ENCODE measurements around the gene SLTM.
"Not testable (repeated sequence)": the region's sequence is repeated elsewhere in the genome, so short reads cannot be mapped to it uniquely, and the experiment has no call there.

SLTM gene

DNA sequence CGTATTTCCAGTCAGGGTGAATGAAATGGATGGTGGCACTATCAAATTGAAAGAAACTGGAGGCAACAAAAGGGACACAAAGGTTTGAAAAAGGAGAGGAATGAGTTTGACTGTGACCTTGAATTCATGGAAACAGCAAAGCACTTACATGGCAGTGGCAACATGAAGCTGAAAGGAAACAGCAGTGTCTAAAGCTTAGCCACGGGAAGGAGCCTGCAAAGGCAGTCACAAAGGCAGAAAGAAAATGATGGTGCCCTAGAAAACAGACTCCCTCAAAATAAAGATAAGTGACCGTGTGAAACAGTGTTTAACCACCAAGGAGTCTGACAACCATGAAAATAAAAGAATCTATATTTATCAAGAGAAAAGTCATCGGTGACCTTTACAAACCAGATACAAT, 51.2 kb downstream of the SLTM start:
- Histone ChIP-seq H3K4me3 (no peak overlapping the region), H3K27ac (no peak overlapping the region)

DNA sequence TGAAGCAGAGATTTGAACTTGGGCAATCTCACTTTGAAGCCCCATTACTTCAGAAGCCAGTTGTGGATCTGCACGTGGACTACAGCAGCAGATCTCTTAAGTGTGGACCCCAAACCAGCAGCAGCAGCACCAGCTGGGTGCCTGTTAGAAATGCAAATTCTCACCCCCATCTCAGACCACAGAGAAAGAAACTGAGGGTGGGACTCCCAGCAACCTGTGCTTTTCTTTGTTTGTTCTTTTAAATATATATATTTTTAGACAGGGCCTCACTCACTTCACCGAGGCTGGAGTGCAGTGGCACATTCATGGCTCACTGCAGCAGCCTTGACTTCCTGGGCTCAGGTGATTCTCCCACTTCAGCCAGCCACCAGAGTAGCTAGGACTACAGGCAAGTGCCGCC, 53.2 kb downstream of the SLTM start:
- no peak overlapping the region for H3K4me3 ChIP-seq
- H3K27ac ChIP-seq = no peak overlapping the region

DNA sequence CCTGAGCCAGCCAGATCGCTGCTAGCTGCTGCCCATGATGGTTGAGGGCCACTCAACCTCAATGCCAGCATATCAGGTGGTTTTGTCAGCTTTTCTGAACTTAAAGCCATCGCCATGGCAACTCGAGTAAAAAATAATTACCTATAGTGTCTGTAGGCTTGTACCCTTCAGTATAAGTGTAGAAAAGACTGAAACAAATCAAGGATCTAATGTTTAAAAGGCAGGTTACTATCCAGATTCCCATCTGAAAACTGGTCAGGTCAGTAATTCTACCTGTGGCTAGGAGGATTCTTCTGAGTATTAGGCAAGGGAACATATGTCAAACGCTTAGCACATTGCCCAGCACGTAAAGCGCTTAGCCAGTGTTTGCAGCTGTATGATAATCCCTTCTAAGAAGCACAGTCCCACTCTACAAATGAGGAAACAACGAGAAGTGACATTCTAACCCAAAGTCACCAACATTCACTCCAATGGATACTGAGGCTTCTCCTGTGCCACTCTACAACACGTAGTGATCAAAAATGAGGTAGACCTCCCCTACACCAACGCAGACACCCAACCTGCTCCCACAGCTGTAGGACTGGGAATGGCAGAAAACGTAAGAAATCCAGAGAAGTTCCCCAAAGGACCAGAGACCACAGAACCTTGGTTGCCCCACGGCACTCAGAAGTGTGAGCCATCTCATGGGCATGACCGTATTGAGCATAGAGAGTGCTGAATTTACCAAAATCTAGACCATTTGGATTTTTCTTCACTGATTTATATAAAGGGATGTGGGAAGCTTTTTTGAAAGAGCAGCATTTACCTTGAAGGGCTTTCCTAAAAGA, 55.3 kb downstream of the SLTM start:
- peak overlapping the region in 5 of 21 experiments; percentile 2 to 43 (median 22) for H3K27ac ChIP-seq
- H3K4me3 ChIP-seq = no peak overlapping the region

DNA sequence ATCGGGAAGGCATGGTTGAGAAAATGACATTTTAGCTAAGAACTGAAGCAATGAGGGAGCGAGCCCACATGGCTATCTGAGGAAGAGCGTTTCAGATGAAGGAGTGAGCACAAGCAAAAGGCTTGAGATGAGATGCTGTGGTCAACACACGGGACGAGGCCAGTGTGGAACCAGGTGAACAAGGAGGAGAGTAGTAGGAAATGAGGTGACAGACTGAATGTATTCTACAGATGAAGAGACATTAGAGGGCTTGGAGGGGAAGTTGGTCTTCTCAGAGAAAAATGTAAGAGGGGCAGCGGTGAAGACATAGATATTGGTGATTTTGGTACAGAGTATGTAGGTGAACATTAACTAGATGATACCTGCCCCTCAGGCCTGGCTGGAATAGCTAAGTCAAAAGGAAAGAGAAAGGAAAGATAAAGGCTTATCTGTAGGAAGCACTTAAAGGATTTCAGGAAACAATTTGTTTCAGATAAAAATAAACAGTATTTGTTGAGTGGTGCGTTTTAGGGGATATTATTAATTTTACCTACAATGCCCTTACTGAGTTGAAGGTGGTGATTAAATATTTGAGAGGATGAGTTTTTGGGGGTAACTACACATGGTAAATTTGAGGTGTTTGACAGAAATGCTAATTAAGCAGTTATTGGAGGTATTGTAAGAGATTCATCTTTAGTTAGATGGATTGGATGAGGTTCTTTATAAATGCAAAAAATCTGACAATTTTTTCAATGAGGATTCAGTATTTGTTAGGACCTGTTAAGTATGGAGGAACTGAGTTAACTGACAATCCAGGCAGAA, 57.0 kb downstream of the SLTM start:
- Histone ChIP-seq H3K27ac (peak overlapping the region in 2 of 21 experiments; percentile 6 to 7), H3K4me3 (no peak overlapping the region)

DNA sequence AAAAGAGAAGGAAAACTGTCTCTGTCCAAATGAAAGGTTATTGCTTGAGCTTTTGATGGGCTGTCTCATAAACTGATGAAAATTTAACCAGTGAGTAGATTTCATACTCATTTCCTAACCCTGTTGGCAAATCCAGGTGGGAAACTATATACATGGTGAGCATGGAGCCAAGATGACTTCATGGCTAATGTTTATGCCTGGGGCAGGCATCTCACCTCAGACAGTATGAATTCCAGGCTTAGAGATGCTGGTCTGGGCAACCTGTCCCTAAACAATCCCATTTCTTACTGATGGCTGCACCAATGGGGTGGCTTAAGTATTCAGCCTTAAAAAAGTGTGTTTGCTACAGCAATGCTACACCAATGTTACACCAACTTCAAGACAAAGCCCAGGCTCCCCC, 58.1 kb downstream of the SLTM start:
- Histone ChIP-seq H3K27ac (no peak overlapping the region), H3K4me3 (no peak overlapping the region)

DNA sequence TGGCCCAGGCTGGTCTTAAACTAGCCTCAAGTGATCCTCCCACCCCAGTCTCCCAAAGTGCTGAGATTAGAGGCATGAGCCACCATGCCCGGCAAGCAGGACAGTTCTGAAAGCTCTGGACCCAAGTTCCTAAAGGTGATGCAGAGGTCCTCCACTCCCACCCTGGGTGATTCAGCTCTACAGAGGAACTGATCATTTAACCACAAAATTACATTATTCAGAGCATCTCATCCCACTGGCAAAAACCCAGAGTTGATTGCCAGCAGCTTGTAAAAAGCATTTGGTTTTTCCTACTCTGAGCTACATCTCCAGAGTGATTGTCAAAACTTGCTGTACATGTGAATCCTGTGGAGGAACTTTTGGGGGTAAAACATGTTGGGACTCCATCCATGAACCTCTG, 60.2 kb downstream of the SLTM start:
- Histone ChIP-seq H3K27ac (no peak overlapping the region), H3K4me3 (no peak overlapping the region)

DNA sequence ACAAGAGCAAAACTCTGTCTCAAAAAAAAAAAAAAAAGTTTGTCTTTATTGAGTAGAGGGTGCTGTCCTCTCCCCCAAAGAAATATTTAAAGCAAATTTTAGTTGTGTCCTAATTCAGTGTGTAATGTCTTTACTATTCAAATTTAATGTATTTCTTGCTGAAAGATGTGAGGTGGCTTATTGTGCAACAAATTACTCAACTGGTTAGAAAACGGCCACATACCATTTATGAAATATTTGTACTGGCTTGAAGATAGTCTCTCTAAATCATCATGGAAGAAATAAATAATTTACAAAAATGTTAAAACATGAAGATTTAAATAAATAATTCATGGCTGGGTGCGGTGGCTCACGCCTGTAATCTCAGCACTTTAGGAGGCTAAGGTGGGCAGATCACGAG, 63.0 kb downstream of the SLTM start:
- H3K27ac ChIP-seq = no peak overlapping the region
- no peak overlapping the region for H3K4me3 ChIP-seq

DNA sequence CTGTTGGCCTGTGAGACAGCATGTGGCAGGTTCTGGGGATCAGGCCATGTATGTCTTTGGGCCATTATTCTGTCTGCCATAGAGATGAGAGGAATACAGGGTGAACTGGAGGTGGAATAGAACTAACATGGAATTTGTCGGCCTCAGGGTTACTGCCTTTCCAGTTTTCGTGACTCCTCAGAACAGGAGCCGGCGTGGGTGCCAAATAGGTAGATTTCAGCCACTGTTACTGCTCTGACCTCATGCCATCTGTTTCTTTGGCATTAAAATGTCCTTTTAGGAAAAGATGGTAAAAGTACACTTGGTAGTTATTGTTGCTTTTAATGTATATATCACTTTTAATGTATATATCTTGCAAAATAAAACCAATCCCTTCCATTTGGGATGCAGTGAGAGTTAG, 65.6 kb downstream of the SLTM start:
- no peak overlapping the region for H3K4me3 ChIP-seq
- H3K27ac ChIP-seq = no peak overlapping the region

DNA sequence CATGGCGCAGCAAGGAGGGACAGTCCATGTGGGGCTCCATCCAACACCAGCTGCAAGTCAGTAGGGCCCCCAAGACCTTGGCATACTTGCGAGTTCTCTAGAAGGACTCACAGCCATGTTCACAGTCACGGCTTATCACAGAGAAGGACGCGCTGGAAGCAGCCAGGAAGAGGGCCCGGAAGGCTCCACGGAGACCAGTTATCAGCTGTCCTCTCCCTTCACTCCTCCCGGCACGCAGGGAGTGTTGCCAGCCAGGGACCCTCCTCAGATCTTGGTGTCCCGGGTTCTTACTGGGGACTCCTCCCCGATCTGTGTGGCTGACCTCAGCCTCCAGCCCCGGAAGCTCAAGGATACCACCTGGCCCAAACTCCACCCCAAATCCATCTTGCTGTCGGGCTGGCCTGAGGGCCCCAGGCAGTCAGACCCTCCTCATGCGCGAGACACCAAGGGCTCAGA, 68.0 kb downstream of the SLTM start:
- Histone ChIP-seq H3K4me3 (peak overlapping the region in 4 of 7 experiments; percentile 10 to 26 (median 22)), H3K27ac (peak overlapping the region in 3 of 21 experiments; percentile 5 to 28 (median 21))

DNA sequence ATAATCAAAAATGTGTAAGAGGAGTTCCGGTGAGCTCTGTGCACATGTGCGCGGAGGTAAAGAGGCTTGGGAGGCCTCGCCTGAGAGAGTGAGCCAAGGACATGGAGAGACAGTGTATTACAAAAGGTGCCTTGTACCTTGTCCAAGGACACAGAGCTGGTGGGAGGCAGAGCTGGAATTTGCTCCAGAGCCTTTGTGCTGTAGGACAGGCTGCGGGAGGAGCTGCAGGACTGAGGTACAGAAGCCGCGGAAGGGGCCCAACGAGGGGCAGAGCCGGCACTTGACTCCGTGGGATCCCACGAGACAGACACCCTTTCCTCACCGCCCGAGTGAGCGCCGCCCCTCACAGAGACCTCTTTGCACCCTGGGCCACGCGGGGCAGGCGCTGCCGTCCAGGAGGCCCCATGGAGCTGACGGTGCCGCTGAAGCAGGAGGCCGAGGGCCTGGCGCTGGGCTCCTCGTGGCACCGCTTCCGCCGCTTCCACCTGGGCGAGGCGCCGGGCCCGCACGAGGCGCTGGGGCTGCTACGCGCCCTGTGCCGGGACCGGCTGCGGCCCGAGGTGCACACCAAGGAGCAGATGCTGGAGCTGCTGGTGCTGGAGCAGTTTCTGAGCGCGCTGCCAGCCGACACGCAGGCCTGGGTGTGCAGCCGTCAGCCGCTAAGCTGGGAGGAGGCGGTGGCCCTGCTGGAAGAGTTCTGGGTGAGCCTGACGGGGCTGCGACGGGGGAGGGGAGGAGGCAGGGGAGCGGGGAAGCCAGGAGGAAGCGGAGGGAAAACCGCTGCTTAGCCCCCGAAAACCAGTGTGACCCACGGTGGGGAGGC, 68.7 kb downstream of the SLTM start:
- Histone ChIP-seq H3K27ac (peak overlapping the region in 3 of 21 experiments; percentile 5 to 28 (median 21)), H3K4me3 (peak overlapping the region in 5 of 7 experiments; percentile 4 to 26 (median 18))

DNA sequence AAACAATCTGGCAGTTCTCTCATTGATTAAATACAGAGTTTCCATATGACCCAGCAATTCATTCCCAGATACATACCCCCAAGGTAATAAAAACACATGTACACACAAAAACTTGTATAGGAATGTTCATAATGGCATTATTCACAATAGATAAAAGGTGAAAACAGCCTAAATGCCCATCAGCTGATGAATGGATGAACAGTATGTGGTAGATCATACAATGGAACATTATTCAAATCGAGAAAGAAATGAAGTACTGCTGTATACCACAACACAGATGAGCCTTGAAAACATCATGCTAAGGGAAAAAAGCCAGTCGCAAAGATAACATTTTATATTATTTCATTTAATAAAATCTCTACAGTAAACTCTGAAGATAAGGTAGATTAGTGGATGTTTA, 71.2 kb downstream of the SLTM start:
- H3K4me3 ChIP-seq = no peak overlapping the region

DNA sequence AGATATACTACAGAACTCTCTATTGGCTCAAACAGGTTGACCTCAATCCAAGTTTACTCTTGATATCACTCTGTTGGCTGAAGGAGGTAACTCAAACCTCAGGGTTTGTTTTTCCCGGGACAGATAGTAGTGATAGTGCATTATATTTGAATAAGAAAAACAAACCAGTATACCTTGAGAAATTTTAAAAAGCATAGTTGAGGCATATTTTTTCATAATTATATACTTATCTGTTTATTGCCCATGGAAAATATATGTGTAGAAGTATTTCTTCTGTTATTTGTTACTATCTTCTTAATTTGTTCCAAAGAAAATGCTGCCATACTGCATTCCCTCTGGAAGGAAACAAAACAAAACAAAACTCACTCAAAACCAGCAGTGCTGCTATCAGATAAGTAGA, 76.9 kb downstream of the SLTM start:
- not testable (repeated sequence) for H3K4me3 ChIP-seq, H3K27ac ChIP-seq

More for the DNA sequence above, 71.2 kb downstream of the SLTM start:
- H3K27ac ChIP-seq = no peak overlapping the region

DNA sequence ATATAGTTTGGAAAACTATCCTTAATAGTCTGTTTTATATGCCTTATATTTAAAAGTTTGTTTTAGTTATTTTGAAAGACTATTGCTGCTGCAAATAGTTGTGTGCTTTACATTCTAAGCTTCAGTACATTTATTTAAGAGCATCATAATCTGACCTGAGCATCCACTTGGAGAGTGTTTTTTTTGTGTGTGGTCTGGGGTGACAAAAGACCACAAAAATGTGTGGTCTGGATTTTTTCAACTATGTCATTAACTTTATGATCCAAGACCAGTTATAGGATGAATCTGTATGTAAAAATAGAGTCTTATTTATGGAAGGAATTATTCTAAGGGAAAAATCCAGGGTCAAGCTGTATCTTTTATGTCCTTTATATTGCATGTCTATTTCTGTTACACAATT, 77.4 kb downstream of the SLTM start:
- Histone ChIP-seq H3K4me3 (no peak overlapping the region), H3K27ac (no peak overlapping the region)

DNA sequence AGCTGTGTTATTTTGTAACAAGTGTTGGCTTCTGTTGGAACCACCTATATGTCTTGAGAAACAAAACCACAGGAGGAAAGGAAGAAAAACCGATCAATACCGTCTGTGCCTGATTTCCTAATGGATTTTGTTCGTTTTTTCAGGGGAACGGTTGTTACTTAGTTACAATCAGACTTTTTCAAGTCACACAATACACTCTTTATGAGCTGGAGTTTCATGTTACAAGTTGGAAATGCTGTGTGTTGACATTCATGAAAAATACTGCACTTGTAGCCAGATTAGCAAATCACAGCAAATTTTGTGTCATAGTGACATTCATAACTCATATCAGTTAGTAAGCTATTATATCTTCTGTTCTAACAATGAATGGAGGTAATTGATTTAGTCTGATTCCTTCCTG, 78.9 kb downstream of the SLTM start:
- no peak overlapping the region for H3K27ac ChIP-seq
- H3K4me3 ChIP-seq = no peak overlapping the region

DNA sequence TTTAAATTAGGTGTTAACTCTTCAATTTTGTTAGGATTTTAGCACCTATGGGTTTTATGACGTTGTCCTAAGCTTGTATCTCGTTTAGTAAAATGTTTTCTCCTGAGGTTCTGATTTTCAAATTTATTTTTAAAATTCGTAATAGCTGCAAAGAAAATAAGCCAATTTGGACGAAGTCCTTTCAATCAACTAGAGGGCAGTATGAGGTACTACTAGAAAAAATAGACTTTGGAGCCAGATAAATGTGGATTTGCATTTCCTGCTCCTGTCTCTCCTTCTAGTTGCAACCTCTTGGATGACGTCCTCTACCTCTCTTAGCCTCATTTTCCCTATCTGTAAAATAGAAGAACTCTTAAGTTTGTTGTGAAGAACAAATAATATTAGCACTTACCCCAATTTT, 81.1 kb downstream of the SLTM start:
- no peak overlapping the region for H3K27ac ChIP-seq

DNA sequence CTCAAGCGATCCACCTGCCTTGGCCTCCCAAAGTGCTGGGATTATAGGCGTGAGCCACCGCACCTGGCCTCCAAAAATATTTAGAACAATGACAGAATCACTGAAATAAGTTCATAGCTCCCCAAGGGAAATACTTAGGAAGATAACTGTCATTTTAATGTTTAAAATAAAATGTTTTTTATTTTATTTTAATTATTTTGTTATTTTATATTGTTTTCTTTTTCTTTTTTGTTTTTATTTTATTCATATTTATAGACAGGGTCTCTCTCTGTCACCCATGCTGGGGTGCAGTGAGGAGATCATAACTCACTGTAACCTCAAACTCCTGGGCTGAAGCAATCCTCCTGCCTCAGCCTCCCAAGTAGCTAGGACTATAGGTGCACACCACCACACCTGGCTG, 82.3 kb downstream of the SLTM start:
- not testable (repeated sequence) for H3K27ac ChIP-seq, H3K4me3 ChIP-seq

More for the DNA sequence above, 81.1 kb downstream of the SLTM start:
- H3K4me3 ChIP-seq = no peak overlapping the region

DNA sequence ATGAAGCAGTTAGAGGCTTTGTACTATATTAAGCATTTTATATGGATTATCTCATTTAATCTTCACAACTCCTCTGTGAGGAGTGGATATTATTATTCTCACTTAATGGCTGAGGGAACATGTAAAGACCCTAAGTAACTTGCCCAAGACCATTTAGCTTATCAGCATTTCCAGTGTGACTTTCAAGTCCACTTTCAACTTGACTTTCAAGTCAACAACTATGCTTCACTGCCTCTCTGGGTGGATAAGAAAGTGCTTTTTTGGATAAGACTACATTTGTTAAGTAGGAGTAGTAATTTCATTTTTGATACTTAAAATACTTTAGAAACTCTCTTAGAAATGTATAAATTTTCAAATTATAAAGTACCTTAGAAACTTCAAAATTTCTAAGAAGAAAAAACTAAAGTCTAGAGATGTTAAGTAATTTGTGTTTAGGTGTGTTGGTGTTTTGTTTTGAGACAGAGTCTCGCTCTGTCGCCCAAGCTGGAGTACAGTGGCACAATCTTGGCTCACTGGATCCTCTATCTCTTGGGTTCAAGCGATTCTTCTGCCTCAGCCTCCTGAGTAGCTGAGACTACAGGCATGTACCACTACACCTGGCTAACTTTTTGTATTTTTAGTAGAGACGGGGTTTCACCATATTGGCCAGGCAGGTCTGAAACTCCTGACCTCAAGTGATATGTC, 90.6 kb downstream of the SLTM start:
- H3K27ac ChIP-seq = no peak overlapping the region
- H3K4me3 ChIP-seq = no peak overlapping the region

DNA sequence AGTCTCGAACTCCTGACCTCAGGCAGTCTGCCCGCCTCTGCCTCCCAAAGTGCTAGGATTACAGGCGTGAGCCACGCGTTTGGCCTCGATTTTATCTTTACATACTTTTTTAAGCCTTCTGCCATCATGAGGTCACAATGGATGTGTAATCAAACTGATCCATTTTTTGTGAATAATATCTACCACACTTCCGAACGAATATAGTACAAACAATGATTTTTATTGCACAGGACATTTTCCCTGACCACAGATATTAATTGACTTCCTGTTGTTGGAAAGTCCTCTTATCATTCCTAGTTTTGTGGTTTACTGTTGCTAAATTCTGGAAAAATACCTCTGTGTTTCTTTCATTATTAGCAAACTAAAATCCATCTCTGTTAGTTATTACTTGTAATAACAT, 93.4 kb downstream of the SLTM start:
- Histone ChIP-seq H3K27ac (no peak overlapping the region), H3K4me3 (no peak overlapping the region)

DNA sequence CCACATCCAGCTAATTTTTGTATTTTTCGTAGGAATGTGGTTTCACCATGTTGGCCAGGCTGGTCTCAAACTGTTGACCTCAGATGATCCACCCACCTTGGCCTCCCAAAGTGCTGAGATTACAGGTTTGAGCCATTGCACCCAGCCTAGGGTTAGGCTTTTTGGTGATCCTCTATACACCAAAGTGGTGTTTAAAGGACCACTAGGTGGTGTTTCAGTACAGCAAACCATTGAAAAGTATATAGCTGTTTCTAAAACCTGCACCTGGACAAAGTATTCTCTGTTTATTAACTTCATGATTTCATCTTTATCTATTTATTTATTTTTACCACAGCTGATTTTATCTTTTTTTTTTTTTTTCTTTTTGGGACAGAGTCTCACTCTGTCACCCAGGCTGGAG, 94.0 kb downstream of the SLTM start:
- no peak overlapping the region for H3K27ac ChIP-seq

More for the DNA sequence above, 94.0 kb downstream of the SLTM start:
- H3K4me3 ChIP-seq = no peak overlapping the region

Data from skin epidermis (tissue), 12 donors.